ENCODE measurements around the gene HMGCL. TPM values are rescaled to one million over a fixed set of nuclear protein-coding genes. Genes with fewer than 3 reads are reported as not detected.
"Not testable (repeated sequence)": the region's sequence is repeated elsewhere in the genome, so short reads cannot be mapped to it uniquely, and the experiment has no call there.

Gene HMGCL
- total RNA-seq, 2 experiments from 2014 or later, result 31.9 to 46.0 TPM

GRCh38 chr1:23807453-23807852 lies 17.8 kb downstream of the HMGCL start:
- DNase-seq, result no peak
- intact Hi-C loops (cut with DNase I, micrococcal nuclease), result loop anchor here in 1 of 2 experiments (10.0 kb wide), 1 partner anchor 147 kb away; the partner anchor contains the start of gene PNRC2
- Mint-ChIP-seq H3K9me3 (ENCODE audit: low read depth) (no peaks in the 10 kb centered on the region), H3K27me3 (no peaks in the 10 kb centered on the region), H3K36me3 (ENCODE audit: low read depth) (peaks cover 2% of the 10 kb centered on the region), H3K4me3 (no peak overlapping the region), H3K4me1 (peaks cover 13% of the 10 kb centered on the region), H3K27ac (no peak overlapping the region)
- ATAC-seq, result no peak
- POLR2A ChIA-PET, result interaction anchor here (1.2 kb wide), 1 partner anchor 115 kb away, joined by 4 read pairs; the partner anchor contains the start of gene RPL11
- CTCF ChIA-PET, result interaction anchor here (0.6 to 2.4 kb wide), 11 partner anchors 8 to 693 kb away, joined by 3 to 12 read pairs (median 5); no protein-coding TSS in a partner anchor

- H3K9me3 Mint-ChIP-seq (ENCODE audit: low read depth), result no peaks in the 10 kb centered on the region
- no peak overlapping the region for H3K4me3 Mint-ChIP-seq
- POLR2A ChIA-PET, result no interaction called here
- intact Hi-C loops (cut with DNase I, micrococcal nuclease), result loop anchor here in 1 of 2 experiments (10.0 kb wide), 1 partner anchor 149 kb away; the partner anchor contains the start of gene PNRC2
- H3K36me3 Mint-ChIP-seq (ENCODE audit: low read depth), result no peaks in the 10 kb centered on the region
- H3K4me1 Mint-ChIP-seq, result peaks cover 14% of the 10 kb centered on the region
- DNase-seq (no peak), ATAC-seq (no peak)
- CTCF ChIA-PET, result interaction anchor here (1.1 to 2.4 kb wide), 7 partner anchors 10 to 110 kb away, joined by 3 to 12 read pairs (median 5); no protein-coding TSS in a partner anchor
- no peaks in the 10 kb centered on the region for H3K27me3 Mint-ChIP-seq
- no peak overlapping the region for H3K27ac Mint-ChIP-seq
Observed at GRCh38 chr1:23806280-23806679, 18.9 kb downstream of the HMGCL start.

- CTCF ChIA-PET, result no interaction called here
Observed at GRCh38 chr1:23805025-23805424, 20.2 kb downstream of the HMGCL start.

GRCh38 chr1:23804183-23804835 lies 20.9 kb downstream of the HMGCL start:
- Mint-ChIP-seq H3K36me3 (ENCODE audit: low read depth) (peaks cover 3% of the 10 kb centered on the region), H3K27ac (no peak overlapping the region), H3K4me1 (peaks cover 7% of the 10 kb centered on the region), H3K9me3 (ENCODE audit: low read depth) (no peaks in the 10 kb centered on the region), H3K4me3 (no peak overlapping the region), H3K27me3 (no peaks in the 10 kb centered on the region)
- DNase-seq (no peak), ATAC-seq (no peak)
- POLR2A ChIA-PET, result no interaction called here
- CTCF ChIA-PET, result interaction anchor here (0.6 kb wide), 1 partner anchor 51 kb away, joined by 4 read pairs; no protein-coding TSS in a partner anchor
- intact Hi-C loops (cut with DNase I, micrococcal nuclease), result loop anchor here in 1 of 2 experiments (10.0 kb wide), 1 partner anchor 150 kb away; the partner anchor contains the start of gene PNRC2

More at GRCh38 chr1:23805025-23805424, 20.2 kb downstream of the HMGCL start:
- DNase-seq, result no peak
- Mint-ChIP-seq H3K36me3 (ENCODE audit: low read depth) (no peaks in the 10 kb centered on the region), H3K27me3 (no peaks in the 10 kb centered on the region), H3K4me1 (peaks cover 7% of the 10 kb centered on the region), H3K27ac (no peak overlapping the region), H3K4me3 (no peak overlapping the region), H3K9me3 (ENCODE audit: low read depth) (no peaks in the 10 kb centered on the region)
- intact Hi-C loops (cut with DNase I, micrococcal nuclease), result loop anchor here in 1 of 2 experiments (10.0 kb wide), 1 partner anchor 150 kb away; the partner anchor contains the start of gene PNRC2
- ATAC-seq, result no peak
- POLR2A ChIA-PET, result no interaction called here

- ChIA-PET CTCF (interaction anchor here (0.8 kb wide), 1 partner anchor 33 kb away, joined by 3 read pairs; no protein-coding TSS in a partner anchor), POLR2A (no interaction called here)
- H3K27ac Mint-ChIP-seq, result no peak overlapping the region
- intact Hi-C loops (cut with DNase I, micrococcal nuclease), result loop anchor here in 1 of 2 experiments (10.0 kb wide), 1 partner anchor 151 kb away; the partner anchor contains the start of gene PNRC2
- peaks cover 13% of the 10 kb centered on the region for H3K4me1 Mint-ChIP-seq
- H3K27me3 Mint-ChIP-seq, result no peaks in the 10 kb centered on the region
- peaks cover 5% of the 10 kb centered on the region for H3K36me3 Mint-ChIP-seq (ENCODE audit: low read depth)
- ATAC-seq (no peak), DNase-seq (no peak)
- H3K9me3 Mint-ChIP-seq (ENCODE audit: low read depth), result no peaks in the 10 kb centered on the region
- H3K4me3 Mint-ChIP-seq, result no peak overlapping the region
Observed at GRCh38 chr1:23803674-23804073, 21.6 kb downstream of the HMGCL start.

GRCh38 chr1:23802809-23803342 lies 22.4 kb downstream of the HMGCL start:
- POLR2A ChIA-PET, result interaction anchor here (0.7 kb wide), 1 partner anchor 14 kb away, joined by 3 read pairs; no protein-coding TSS in a partner anchor

GRCh38 chr1:23801876-23802275 lies 23.4 kb downstream of the HMGCL start:
- H3K27me3 Mint-ChIP-seq, result no peaks in the 10 kb centered on the region
- ChIA-PET POLR2A (interaction anchor here (0.6 to 2.1 kb wide), 2 partner anchors 9 to 102 kb away, joined by 3 to 4 read pairs; no protein-coding TSS in a partner anchor), CTCF (interaction anchor here (0.7 to 5.3 kb wide), 8 partner anchors 8 to 943 kb away, joined by 3 to 22 read pairs (median 4); partner anchors contain the start of genes CLIC4, HMGCL and PITHD1)
- no peak overlapping the region for H3K27ac Mint-ChIP-seq
- no peak for DNase-seq
- intact Hi-C loops (cut with DNase I, micrococcal nuclease), result loop anchor here in 1 of 2 experiments (10.0 kb wide), 1 partner anchor 153 kb away; the partner anchor contains the start of gene PNRC2
- H3K4me1 Mint-ChIP-seq, result peaks cover 13% of the 10 kb centered on the region
- H3K4me3 Mint-ChIP-seq, result peak overlapping the region; percentile 86
- H3K9me3 Mint-ChIP-seq (ENCODE audit: low read depth), result no peaks in the 10 kb centered on the region
- H3K36me3 Mint-ChIP-seq (ENCODE audit: low read depth), result peaks cover 12% of the 10 kb centered on the region
- no peak for ATAC-seq

More at GRCh38 chr1:23802809-23803342, 22.4 kb downstream of the HMGCL start:
- not testable (repeated sequence) for H3K27ac Mint-ChIP-seq; ATAC-seq; H3K4me3 Mint-ChIP-seq; H3K9me3 Mint-ChIP-seq (ENCODE audit: low read depth); H3K27me3 Mint-ChIP-seq; DNase-seq
- Mint-ChIP-seq H3K36me3 (ENCODE audit: low read depth) (peaks cover 10% of the 10 kb centered on the region), H3K4me1 (peaks cover 13% of the 10 kb centered on the region)
- CTCF ChIA-PET, result interaction anchor here (0.8 to 5.3 kb wide), 3 partner anchors 7 to 32 kb away, joined by 3 to 22 read pairs (median 5); no protein-coding TSS in a partner anchor
- intact Hi-C loops (cut with DNase I, micrococcal nuclease), result loop anchor here in 1 of 2 experiments (10.0 kb wide), 1 partner anchor 152 kb away; the partner anchor contains the start of gene PNRC2

GRCh38 chr1:23801338-23801748 lies 23.9 kb downstream of the HMGCL start:
- no peaks in the 10 kb centered on the region for H3K27me3 Mint-ChIP-seq
- intact Hi-C loops (cut with DNase I, micrococcal nuclease), result loop anchor here in 1 of 2 experiments (10.0 kb wide), 1 partner anchor 153 kb away; the partner anchor contains the start of gene PNRC2

GRCh38 chr1:23800400-23801337 lies 24.6 kb downstream of the HMGCL start, which contains the start of gene GALE:
GALE (minus strand) TSS chr1:23800754; CDS start chr1:23799007, 1,747 bp downstream.
- H3K4me1 Mint-ChIP-seq, result peaks cover 13% of the 10 kb centered on the region
- H3K4me3 Mint-ChIP-seq, result peak within 1 kb of the TSS; percentile 86
- ChIA-PET CTCF (interaction anchor here (0.8 to 5.3 kb wide), 9 partner anchors 9 to 944 kb away, joined by 3 to 22 read pairs (median 4); partner anchors contain the start of genes CLIC4, HMGCL and PITHD1), POLR2A (interaction anchor here (0.7 to 2.1 kb wide), 5 partner anchors 9 to 267 kb away, joined by 3 to 6 read pairs (median 4); partner anchors contain the start of genes HMGCL, LYPLA2 and PITHD1)
- H3K9me3 Mint-ChIP-seq (ENCODE audit: low read depth), result no peaks in the 10 kb centered on the region
- intact Hi-C loops (cut with DNase I, micrococcal nuclease), result loop anchor here (1.0 to 10.0 kb wide), 14 partner anchors 9 to 843 kb away; partner anchors contain the start of genes HMGCL (in 2 of the 2), LYPLA2 (in 2 of the 2), PNRC2 (in 2 of the 2) and ELOA (in 1 of the 2)
- H3K27ac Mint-ChIP-seq, result peak within 1 kb of the TSS; percentile 84
- ATAC-seq (peak; percentile 84), DNase-seq (peak; percentile 99)
- peaks cover 16% of the 10 kb centered on the region for H3K36me3 Mint-ChIP-seq (ENCODE audit: low read depth)
- H3K27me3 Mint-ChIP-seq, result no peaks in the 10 kb centered on the region

More at GRCh38 chr1:23801338-23801748, 23.9 kb downstream of the HMGCL start:
- peaks cover 16% of the 10 kb centered on the region for H3K36me3 Mint-ChIP-seq (ENCODE audit: low read depth)
- CTCF ChIA-PET, result interaction anchor here (0.8 to 5.3 kb wide), 9 partner anchors 9 to 944 kb away, joined by 3 to 22 read pairs (median 4); partner anchors contain the start of genes CLIC4, HMGCL and PITHD1
- H3K4me1 Mint-ChIP-seq, result peaks cover 13% of the 10 kb centered on the region
- POLR2A ChIA-PET, result interaction anchor here (0.6 to 2.1 kb wide), 3 partner anchors 10 to 266 kb away, joined by 3 to 4 read pairs (median 3); no protein-coding TSS in a partner anchor
- peak overlapping the region; percentile 63 for H3K27ac Mint-ChIP-seq
- ATAC-seq, result no peak
- no peak for DNase-seq
- H3K9me3 Mint-ChIP-seq (ENCODE audit: low read depth), result no peaks in the 10 kb centered on the region
- H3K4me3 Mint-ChIP-seq, result peak overlapping the region; percentile 86

All from activated CD4-positive, alpha-beta T cell treated with anti-CD3 and anti-CD28 coated beads for 36 hours (primary cell).